HUDEP-2 (cell line): ENCODE data around the gene MRM2.
A peak's percentile ranks its signal among the peaks of the same experiment; 100 is the strongest.

Source experiments
- DNase-seq, 76 experiments: peaks; one replicate each; lab custom pipeline; 2025; ENCODE audit not compliant: unreplicated experiment in 76 of 76; lab: John Stamatoyannopoulos, UW

The MRM2 gene

GRCh38 chr7:2209146-2209960 lies 32.7 kb downstream of the MRM2 start:
- peak in 42 of 76 experiments; percentile 7 to 67 (median 28) for DNase-seq

- DNase-seq = no peak
These were observed 33.3 kb downstream of the MRM2 start for GRCh38 chr7:2208712-2209111.

GRCh38 chr7:2205036-2205780 lies 36.8 kb downstream of the MRM2 start:
- DNase-seq = no peak

GRCh38 chr7:2204446-2204845 lies 37.6 kb downstream of the MRM2 start:
- DNase-seq = no peak

GRCh38 chr7:2203766-2204300 lies 38.2 kb downstream of the MRM2 start:
- no peak for DNase-seq

- no peak for DNase-seq
These were observed 38.9 kb downstream of the MRM2 start for GRCh38 chr7:2202901-2203765.

- DNase-seq = no peak
These were observed 39.6 kb downstream of the MRM2 start for GRCh38 chr7:2202361-2202761.

GRCh38 chr7:2201686-2202360 lies 40.2 kb downstream of the MRM2 start:
- DNase-seq = peak in 7 of 76 experiments; percentile 26 to 81 (median 45)

GRCh38 chr7:2201128-2201527 lies 40.9 kb downstream of the MRM2 start:
- no peak for DNase-seq

- DNase-seq = no peak
These were observed 41.4 kb downstream of the MRM2 start for GRCh38 chr7:2200584-2200980.

GRCh38 chr7:2199956-2200583 lies 41.9 kb downstream of the MRM2 start:
- no peak for DNase-seq

GRCh38 chr7:2199528-2199927 lies 42.5 kb downstream of the MRM2 start:
- no peak for DNase-seq

- no peak for DNase-seq
These were observed 43.2 kb downstream of the MRM2 start for GRCh38 chr7:2198760-2199159.

GRCh38 chr7:2198206-2198605 lies 43.8 kb downstream of the MRM2 start:
- DNase-seq = no peak

GRCh38 chr7:2197436-2198155 lies 44.4 kb downstream of the MRM2 start:
- no peak for DNase-seq

GRCh38 chr7:2196381-2197378 lies 45.3 kb downstream of the MRM2 start:
- no peak for DNase-seq

- DNase-seq = peak in 4 of 76 experiments; percentile 4 to 37 (median 13)
These were observed 46.4 kb downstream of the MRM2 start for GRCh38 chr7:2195400-2196246.
